ENCODE data around the gene SPTBN1.

Gene SPTBN1

GRCh38 chr2:54556621-54557121 is 100.5 kb downstream of the SPTBN1 start:
- no peak for DNase-seq (ENCODE audit: low read depth)

- DNase-seq (ENCODE audit: low read depth), result no peak
Measured at GRCh38 chr2:54557211-54557600, 101.1 kb downstream of the SPTBN1 start.

- DNase-seq (ENCODE audit: low read depth), result no peak
Measured at GRCh38 chr2:54557601-54558187, 101.6 kb downstream of the SPTBN1 start.

- DNase-seq (ENCODE audit: low read depth), result no peak
Measured at GRCh38 chr2:54558188-54559005, 102.3 kb downstream of the SPTBN1 start.

GRCh38 chr2:54559006-54559445 is 102.9 kb downstream of the SPTBN1 start:
- DNase-seq (ENCODE audit: low read depth), result no peak

GRCh38 chr2:54559593-54560145 is 103.5 kb downstream of the SPTBN1 start:
- DNase-seq (ENCODE audit: low read depth), result peak; percentile 70

GRCh38 chr2:54560146-54560881 is 104.2 kb downstream of the SPTBN1 start:
- no peak for DNase-seq (ENCODE audit: low read depth)

- no peak for DNase-seq (ENCODE audit: low read depth)
Measured at GRCh38 chr2:54561010-54561409, 104.9 kb downstream of the SPTBN1 start.

- no peak for DNase-seq (ENCODE audit: low read depth)
Measured at GRCh38 chr2:54564439-54564838, 108.3 kb downstream of the SPTBN1 start.

- no peak for DNase-seq (ENCODE audit: low read depth)
Measured at GRCh38 chr2:54565551-54565950, 109.4 kb downstream of the SPTBN1 start.

- DNase-seq (ENCODE audit: low read depth), result no peak
Measured at GRCh38 chr2:54566896-54567295, 110.8 kb downstream of the SPTBN1 start.

GRCh38 chr2:54568876-54569321 is 112.8 kb downstream of the SPTBN1 start:
- no peak for DNase-seq (ENCODE audit: low read depth)

- no peak for DNase-seq (ENCODE audit: low read depth)
Measured at GRCh38 chr2:54569745-54570301, 113.7 kb downstream of the SPTBN1 start.

- no peak for DNase-seq (ENCODE audit: low read depth)
Measured at GRCh38 chr2:54570321-54570855, 114.3 kb downstream of the SPTBN1 start.

GRCh38 chr2:54570925-54571694 is 115.0 kb downstream of the SPTBN1 start:
- DNase-seq (ENCODE audit: low read depth), result no peak

- no peak for DNase-seq (ENCODE audit: low read depth)
Measured at GRCh38 chr2:54572262-54572635, 116.1 kb downstream of the SPTBN1 start.

GRCh38 chr2:54572636-54573536 is 116.8 kb downstream of the SPTBN1 start:
- DNase-seq (ENCODE audit: low read depth), result no peak

GRCh38 chr2:54573537-54573919 is 117.4 kb downstream of the SPTBN1 start:
- DNase-seq (ENCODE audit: low read depth), result no peak

- no peak for DNase-seq (ENCODE audit: low read depth)
Measured at GRCh38 chr2:54574107-54574859, 118.2 kb downstream of the SPTBN1 start.
